ENCODE data around the gene NR3C1.

- TF ChIP-seq CTCF (IDR thresholded peaks at IDR 0.05) = no peak
- no peak for TF ChIP-seq POLR2A (IDR thresholded peaks at IDR 0.05)
Observed at GRCh38 chr5:143376195-143376779, 27.2 kb downstream of the NR3C1 start.
